ENCODE results near the gene C6orf62. TPM values are rescaled to one million over a fixed set of nuclear protein-coding genes. Genes with fewer than 3 reads are reported as not detected.
"Not testable (repeated sequence)": the region's sequence is repeated elsewhere in the genome, so short reads cannot be mapped to it uniquely, and the experiment has no call there.

Gene C6orf62
- total and polyA plus RNA-seq, 2 of the 4 experiments (the other 2 are of a cell fraction): 47.5 to 50.7 TPM

DNA sequence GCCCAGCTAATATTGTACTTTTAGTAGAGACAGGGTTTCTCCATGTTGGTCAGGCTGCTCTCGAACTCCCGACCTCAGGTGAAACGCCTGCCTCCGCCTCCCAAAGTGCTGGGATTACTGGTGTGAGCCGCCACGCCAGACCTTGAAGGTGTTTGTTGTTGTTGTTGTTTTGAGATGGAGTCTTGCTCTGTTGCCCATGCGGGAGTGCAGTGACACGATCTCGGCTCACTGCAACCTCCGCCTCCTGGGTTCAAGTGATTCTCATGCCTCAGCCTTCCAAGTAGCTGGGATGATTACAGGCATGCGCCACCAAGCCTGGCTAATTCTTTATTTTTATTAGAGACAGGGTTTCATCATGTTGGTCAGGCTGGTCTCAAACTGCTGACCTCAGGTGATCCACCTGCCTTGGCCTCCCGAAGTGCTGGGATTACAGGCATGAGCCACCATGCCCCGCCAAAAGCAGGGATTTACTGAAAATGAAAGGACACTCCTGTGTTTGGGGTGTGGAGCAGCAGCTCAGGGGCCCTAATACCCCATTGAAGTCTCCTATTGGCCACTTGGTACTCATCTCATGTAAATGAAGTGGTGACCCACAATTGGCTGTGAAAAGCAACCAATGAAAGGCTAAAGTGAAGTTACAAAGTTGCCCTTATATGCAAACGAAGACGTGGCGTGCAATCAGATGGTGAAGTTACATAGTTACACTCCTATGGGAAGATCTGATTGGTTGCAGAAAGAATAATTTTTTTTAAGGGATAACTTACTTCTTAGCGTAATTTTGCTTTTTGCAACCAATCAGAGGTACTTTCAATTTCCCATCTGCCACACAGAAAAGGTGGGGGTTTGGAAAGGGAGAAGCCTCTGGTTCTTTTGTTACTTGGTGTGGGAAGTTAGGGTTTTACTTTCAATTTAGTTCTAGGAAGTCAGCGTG is 50.6 kb downstream of the C6orf62 start:
- BruUV-seq (replicated peaks); H3K9me1 ChIP-seq (ENCODE audit: insufficient read depth, low read length); H2BK5ac ChIP-seq (ENCODE audit: low read depth, low read length, poor library complexity, severe bottlenecking); H2BK15ac ChIP-seq (ENCODE audit: low read depth, low read length); H3K9ac ChIP-seq (ENCODE audit: low read depth, low read length); H2AK9ac ChIP-seq (replicated peaks; ENCODE audit: low read depth, low read length, poor library complexity); H2BK120ac ChIP-seq (ENCODE audit: low read depth, low read length); intact Hi-C loops (cut with micrococcal nuclease); DNase-seq; H4K20me1 ChIP-seq (ENCODE audit: insufficient read depth, low read length); H3K36me3 ChIP-seq (ENCODE audit: control insufficient read depth, insufficient read depth, low read length); H3K27ac ChIP-seq (ENCODE audit: insufficient read depth, low read length); ATAC-seq (ENCODE audit: low read depth); H3K14ac ChIP-seq (replicated peaks; ENCODE audit: low read depth, low read length); H3K27me3 ChIP-seq (ENCODE audit: control insufficient read depth, insufficient read depth, low read length); H3K56ac ChIP-seq (ENCODE audit: extremely low read depth, insufficient read depth, low read length); H4K8ac ChIP-seq (ENCODE audit: low read depth in 2 of 2, low read length in 2 of 2); dilution Hi-C loops (cut with HindIII; ENCODE audit: low sequenced_read_pairs, unreplicated experiment); in situ Hi-C loops (cut with MboI; ENCODE audit: low sequenced_read_pairs); H3K4me3 ChIP-seq (ENCODE audit: insufficient read depth, low read depth, low read length); H3K9me3 ChIP-seq (ENCODE audit: control insufficient read depth, insufficient read depth, low read length); H3K4me2 ChIP-seq (ENCODE audit: low read depth, low read length); H4K91ac ChIP-seq (ENCODE audit: insufficient read depth, low read depth, low read length); H3K23ac ChIP-seq (ENCODE audit: low read depth, low read length); H4K5ac ChIP-seq (ENCODE audit: low read depth, low read length); H3K4me1 ChIP-seq (ENCODE audit: control insufficient read depth, insufficient read depth, low read length); H2AK5ac ChIP-seq (ENCODE audit: low read depth, low read length); H3K18ac ChIP-seq (ENCODE audit: low read depth, low read length); H2AFZ ChIP-seq (replicated peaks; ENCODE audit: low read length, poor library complexity); H3K4ac ChIP-seq (ENCODE audit: low read depth, low read length); H2BK20ac ChIP-seq (ENCODE audit: low read depth, low read length): not testable (repeated sequence)
- ChIA-PET POLR2A (ENCODE audit: unreplicated experiment) (interaction anchor here (0.6 kb wide), 1 partner anchor 130 kb away, joined by 3 read pairs; no protein-coding TSS in a partner anchor), CTCF (interaction anchor here (1.0 kb wide), 1 partner anchor 122 kb away, joined by 3 read pairs; no protein-coding TSS in a partner anchor)
- 60% methylated on average over 2 of the region's 18 CpGs; no CpG with 5 or more reads in 1 of the 2 experiments for WGBS, 2 experiments (ENCODE audit: extremely low coverage in 2 of 2, insufficient read length in 1 of 2)
- peaks cover 11 to 40% of the 10 kb centered on the region in 2 experiments; a peak in 3 of 4 replicates for H3K79me1 ChIP-seq (ENCODE audit: low read depth in 1 of 2, low read length in 2 of 2)

Data from IMR-90 (cell line).